Liver (tissue), 9 donors: ENCODE measurements around the gene B4GALT2. TPM values are rescaled to one million over a fixed set of nuclear protein-coding genes. Genes with fewer than 3 reads are reported as not detected.

Source experiments
- DNase-seq: peaks from one replicate; pipeline ENCODE4 v3.0.0-alpha.2; 2017; ENCODE audit warnings: low spot score
- H3K27ac ChIP-seq, 2 donors: one replicate each; pipeline ENCODE4 v1.7.0; 2013; ENCODE audit warnings: inconsistent platforms in 2 of 2, low read length in 2 of 2, control low read depth in 1 of 2, low read depth in 1 of 2, mild to moderate bottlenecking in 1 of 2
- H3K27me3 ChIP-seq, 4 donors: one replicate each; pipeline versions ENCODE4 v1.6.1 to v1.7.0; 2013; ENCODE audit warnings: low read length in 3 of 4, inconsistent platforms in 1 of 4, mild to moderate bottlenecking in 1 of 4, moderate library complexity in 1 of 4; ENCODE audit not compliant: control insufficient read depth in 4 of 4, insufficient read depth in 4 of 4
- H3K36me3 ChIP-seq, 4 donors: one replicate each; pipeline versions ENCODE4 v1.6.1 to v1.7.0; 2013; ENCODE audit warnings: low read length in 3 of 4, mild to moderate bottlenecking in 3 of 4, low read depth in 1 of 4, moderate library complexity in 1 of 4; ENCODE audit not compliant: control insufficient read depth in 4 of 4, insufficient read depth in 3 of 4
- H3K4me1 ChIP-seq, 4 donors: one replicate each; pipeline versions ENCODE4 v1.6.1 to v1.7.0; 2013; ENCODE audit warnings: low read length in 3 of 4, mild to moderate bottlenecking in 3 of 4, moderate library complexity in 1 of 4; ENCODE audit not compliant: control insufficient read depth in 4 of 4, insufficient read depth in 4 of 4
- H3K4me3 ChIP-seq, 3 donors: one replicate each; pipeline versions ENCODE4 v1.6.1 to v1.7.0; 2013; ENCODE audit warnings: low read length in 3 of 3, control low read depth in 1 of 3, low read depth in 1 of 3, mild to moderate bottlenecking in 1 of 3
- H3K9ac ChIP-seq, 2 donors: one replicate each; pipeline ENCODE4 v1.7.0; 2013; ENCODE audit warnings: low read length in 2 of 2, mild to moderate bottlenecking in 2 of 2, moderate library complexity in 2 of 2, control low read depth in 1 of 2, low read depth in 1 of 2
- H3K9me3 ChIP-seq, 4 donors: one replicate each; pipeline versions ENCODE4 v1.6.1 to v1.7.0; 2013; ENCODE audit warnings: low read length in 3 of 4; ENCODE audit not compliant: control insufficient read depth in 4 of 4
- EGR1 ChIP-seq, 2 donors: IDR thresholded peaks; 2 replicates each; pipeline ENCODE4 v1.6.1; 2016 to 2018; ENCODE audit warnings: antibody characterized with exemption in 2 of 2, low read depth in 2 of 2
- FOXA1 ChIP-seq: IDR thresholded peaks from 2 replicates; pipeline ENCODE4 v1.6.1; 2016; ENCODE audit warnings: antibody characterized with exemption
- FOXA2 ChIP-seq: IDR thresholded peaks from 2 replicates; pipeline ENCODE4 v1.6.1; 2016; ENCODE audit warnings: antibody characterized with exemption
- HNF4A ChIP-seq, 2 donors: conservative IDR thresholded peaks; 2 replicates each; pipeline ENCODE4 v1.6.1; 2016; ENCODE audit warnings: antibody characterized with exemption in 2 of 2, mild to moderate bottlenecking in 2 of 2
- HNF4G ChIP-seq: IDR thresholded peaks from 2 replicates; pipeline ENCODE4 v1.6.1; 2016; ENCODE audit warnings: antibody characterized with exemption
- JUND ChIP-seq, 2 donors: IDR thresholded peaks; 2 replicates each; pipeline ENCODE4 v1.6.1; 2016; ENCODE audit warnings: antibody characterized with exemption in 2 of 2
- MAX ChIP-seq: IDR thresholded peaks from 2 replicates; pipeline ENCODE4 v1.6.1; 2016; ENCODE audit warnings: antibody characterized with exemption
- NR2F2 ChIP-seq: IDR thresholded peaks from 2 replicates; pipeline ENCODE4 v1.6.1; 2016; ENCODE audit warnings: antibody characterized with exemption
- RAD21 ChIP-seq, 2 donors: IDR thresholded peaks; 2 replicates each; pipeline ENCODE4 v1.6.1; 2016; ENCODE audit warnings: antibody characterized with exemption in 2 of 2, mild to moderate bottlenecking in 2 of 2
- RXRA ChIP-seq, 2 donors: IDR thresholded peaks; 2 replicates each; pipeline ENCODE4 v1.6.1; 2017 to 2018; ENCODE audit warnings: antibody characterized with exemption in 2 of 2, mild to moderate bottlenecking in 1 of 2
- SP1 ChIP-seq: IDR thresholded peaks from 2 replicates; pipeline ENCODE4 v1.6.1; 2018; ENCODE audit warnings: antibody characterized with exemption, mild to moderate bottlenecking
- YY1 ChIP-seq: IDR thresholded peaks from 2 replicates; pipeline ENCODE4 v1.6.1; 2016; ENCODE audit warnings: antibody characterized with exemption, mild to moderate bottlenecking
- ZBTB33 ChIP-seq: IDR thresholded peaks from 2 replicates; pipeline ENCODE4 v1.6.1; 2016; ENCODE audit warnings: antibody characterized with exemption
- WGBS: extraction: QIAGEN DNeasy Blood & Tissue Kit; methylation state at CpG from one replicate; pipeline ENCODE4 v1.1.7; 2013; 5-methylcytosine and 5-hydroxymethylcytosine counted together
- polyA plus RNA-seq, 2 donors: library from polyadenylated mRNA; stranded (reverse) in 1 of 2; unstranded in 1 of 2; fragments of 200-250 nt in 1 of 2; fragments of >200 nt in 1 of 2; fragmentation: Nextera tagmentation in 1 of 2; extraction: Ambion mirVana in 1 of 2; gene quantifications; one replicate each; pipeline versions ENCODE4 v1.2.1 to v1.2.3, GENCODE V29; 2013 to 2015
- total RNA-seq, 2 donors: library from RNA; depleted of rRNA; stranded (reverse); fragments of >200 nt; gene quantifications; one replicate each; pipeline ENCODE4 v1.2.3, GENCODE V29; 2014
- TF ChIP-seq, protein P1 (sequence below): IDR thresholded peaks from 2 replicates; pipeline ENCODE4 v1.6.1; 2016; ENCODE audit warnings: antibody characterized with exemption
- TF ChIP-seq, protein P2 (sequence below): IDR thresholded peaks from 2 replicates; pipeline ENCODE4 v1.6.1; 2016; ENCODE audit warnings: antibody characterized with exemption, mild to moderate bottlenecking
- TF ChIP-seq, protein P3 (sequence below): fragments of 150-350 bp; IDR thresholded peaks from 2 replicates; pipeline ENCODE4 v1.5.1; 2017; ENCODE audit warnings: improper control_type of control experiment, low read depth, low read length; ENCODE audit not compliant: missing input control
- donor health status: healthy.
- donor health status: healthy.
- donor health status: healthy.
- donor health status: healthy.
- donor health status: healthy.

B4GALT2 gene
- total and polyA plus RNA-seq, 4 donors = 2.9 to 31.5 (median 16.1) TPM

- Histone ChIP-seq H3K36me3 (no peaks in the 10 kb centered on the region), H3K4me3 (peak overlapping the region in 1 of 3 donors; percentile 56), H3K4me1 (peaks cover 0 to 16% (median 7%) of the 10 kb centered on the region in 4 donors), H3K9ac (no peak overlapping the region), H3K27me3 (no peaks in the 10 kb centered on the region), H3K27ac (no peak overlapping the region), H3K9me3 (no peaks in the 10 kb centered on the region)
- WGBS = 70% methylated on average over 11 of the region's 11 CpGs
- TF ChIP-seq RAD21 (IDR thresholded peaks at IDR 0.05) (no peak), HNF4A (conservative IDR thresholded peaks at IDR 0.05) (no peak), ZBTB33 (no peak)
- DNase-seq = no peak
Measured at GRCh38 chr1:43992232-43992995, 13.4 kb downstream of the B4GALT2 start.

DNA sequence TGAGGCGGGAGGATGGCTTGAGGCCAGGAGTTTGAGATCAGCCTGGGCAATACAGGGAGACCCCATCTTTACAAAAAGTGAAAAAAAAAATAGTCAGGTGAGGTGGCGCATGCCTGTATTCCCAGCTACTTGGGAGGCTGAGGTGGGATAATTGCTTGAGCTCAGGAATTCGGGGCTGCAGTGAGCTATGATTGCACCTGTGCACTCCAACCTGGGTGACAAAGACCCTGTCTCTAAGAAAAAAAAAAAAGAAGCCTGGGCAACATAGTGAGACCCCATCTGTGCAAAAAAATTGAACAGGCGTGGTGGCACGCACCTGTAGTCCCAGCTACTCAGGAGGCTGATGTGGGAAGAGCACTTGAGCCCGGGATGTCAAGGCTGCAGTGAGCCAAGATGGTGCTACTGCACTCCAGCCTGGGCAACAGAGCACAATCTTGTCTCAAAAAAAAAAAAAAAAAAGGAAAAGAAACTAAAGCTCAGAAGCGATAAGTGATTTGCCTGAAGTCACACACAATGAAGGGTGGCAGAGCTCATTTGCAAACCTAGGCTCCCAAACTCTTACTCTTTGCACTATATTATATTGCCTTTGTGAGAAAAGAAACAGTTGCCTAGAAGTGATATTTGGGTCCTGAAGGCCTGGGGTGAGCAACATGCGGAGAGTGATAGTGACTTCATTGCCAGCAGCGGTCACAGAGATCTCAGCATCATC is 14.3 kb downstream of the B4GALT2 start:
- H3K27me3 ChIP-seq = no peaks in the 10 kb centered on the region
- H3K4me1 ChIP-seq = peaks cover 0 to 16% (median 7%) of the 10 kb centered on the region in 4 donors
- H3K9ac ChIP-seq = no peak overlapping the region
- DNase-seq = no peak
- no peaks in the 10 kb centered on the region for H3K9me3 ChIP-seq
- no peak overlapping the region for H3K4me3 ChIP-seq
- TF ChIP-seq EGR1 (IDR thresholded peaks at IDR 0.05; ENCODE audit: low read depth in 2 of 2) (no peak), FOXA1 (no peak), YY1 (no peak), HNF4G (no peak), MAX (no peak), HNF4A (conservative IDR thresholded peaks at IDR 0.05) (no peak), SP1 (no peak), JUND (IDR thresholded peaks at IDR 0.05) (no peak), NR2F2 (no peak), RXRA (IDR thresholded peaks at IDR 0.05) (no peak), FOXA2 (no peak), ZBTB33 (no peak)
- TF ChIP-seq, protein P1, sequence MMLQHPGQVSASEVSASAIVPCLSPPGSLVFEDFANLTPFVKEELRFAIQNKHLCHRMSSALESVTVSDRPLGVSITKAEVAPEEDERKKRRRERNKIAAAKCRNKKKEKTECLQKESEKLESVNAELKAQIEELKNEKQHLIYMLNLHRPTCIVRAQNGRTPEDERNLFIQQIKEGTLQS = no peak
- TF ChIP-seq, protein P2, sequence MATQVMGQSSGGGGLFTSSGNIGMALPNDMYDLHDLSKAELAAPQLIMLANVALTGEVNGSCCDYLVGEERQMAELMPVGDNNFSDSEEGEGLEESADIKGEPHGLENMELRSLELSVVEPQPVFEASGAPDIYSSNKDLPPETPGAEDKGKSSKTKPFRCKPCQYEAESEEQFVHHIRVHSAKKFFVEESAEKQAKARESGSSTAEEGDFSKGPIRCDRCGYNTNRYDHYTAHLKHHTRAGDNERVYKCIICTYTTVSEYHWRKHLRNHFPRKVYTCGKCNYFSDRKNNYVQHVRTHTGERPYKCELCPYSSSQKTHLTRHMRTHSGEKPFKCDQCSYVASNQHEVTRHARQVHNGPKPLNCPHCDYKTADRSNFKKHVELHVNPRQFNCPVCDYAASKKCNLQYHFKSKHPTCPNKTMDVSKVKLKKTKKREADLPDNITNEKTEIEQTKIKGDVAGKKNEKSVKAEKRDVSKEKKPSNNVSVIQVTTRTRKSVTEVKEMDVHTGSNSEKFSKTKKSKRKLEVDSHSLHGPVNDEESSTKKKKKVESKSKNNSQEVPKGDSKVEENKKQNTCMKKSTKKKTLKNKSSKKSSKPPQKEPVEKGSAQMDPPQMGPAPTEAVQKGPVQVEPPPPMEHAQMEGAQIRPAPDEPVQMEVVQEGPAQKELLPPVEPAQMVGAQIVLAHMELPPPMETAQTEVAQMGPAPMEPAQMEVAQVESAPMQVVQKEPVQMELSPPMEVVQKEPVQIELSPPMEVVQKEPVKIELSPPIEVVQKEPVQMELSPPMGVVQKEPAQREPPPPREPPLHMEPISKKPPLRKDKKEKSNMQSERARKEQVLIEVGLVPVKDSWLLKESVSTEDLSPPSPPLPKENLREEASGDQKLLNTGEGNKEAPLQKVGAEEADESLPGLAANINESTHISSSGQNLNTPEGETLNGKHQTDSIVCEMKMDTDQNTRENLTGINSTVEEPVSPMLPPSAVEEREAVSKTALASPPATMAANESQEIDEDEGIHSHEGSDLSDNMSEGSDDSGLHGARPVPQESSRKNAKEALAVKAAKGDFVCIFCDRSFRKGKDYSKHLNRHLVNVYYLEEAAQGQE = no peak
- TF ChIP-seq, protein P3, sequence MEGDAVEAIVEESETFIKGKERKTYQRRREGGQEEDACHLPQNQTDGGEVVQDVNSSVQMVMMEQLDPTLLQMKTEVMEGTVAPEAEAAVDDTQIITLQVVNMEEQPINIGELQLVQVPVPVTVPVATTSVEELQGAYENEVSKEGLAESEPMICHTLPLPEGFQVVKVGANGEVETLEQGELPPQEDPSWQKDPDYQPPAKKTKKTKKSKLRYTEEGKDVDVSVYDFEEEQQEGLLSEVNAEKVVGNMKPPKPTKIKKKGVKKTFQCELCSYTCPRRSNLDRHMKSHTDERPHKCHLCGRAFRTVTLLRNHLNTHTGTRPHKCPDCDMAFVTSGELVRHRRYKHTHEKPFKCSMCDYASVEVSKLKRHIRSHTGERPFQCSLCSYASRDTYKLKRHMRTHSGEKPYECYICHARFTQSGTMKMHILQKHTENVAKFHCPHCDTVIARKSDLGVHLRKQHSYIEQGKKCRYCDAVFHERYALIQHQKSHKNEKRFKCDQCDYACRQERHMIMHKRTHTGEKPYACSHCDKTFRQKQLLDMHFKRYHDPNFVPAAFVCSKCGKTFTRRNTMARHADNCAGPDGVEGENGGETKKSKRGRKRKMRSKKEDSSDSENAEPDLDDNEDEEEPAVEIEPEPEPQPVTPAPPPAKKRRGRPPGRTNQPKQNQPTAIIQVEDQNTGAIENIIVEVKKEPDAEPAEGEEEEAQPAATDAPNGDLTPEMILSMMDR = no peak
- H3K36me3 ChIP-seq = no peaks in the 10 kb centered on the region
- H3K27ac ChIP-seq = no peak overlapping the region
- WGBS = 95% methylated on average over 9 of the region's 9 CpGs
